HL-60 (cell line): ENCODE results near the gene OR2AG2.

Experiments
- CTCF ChIP-seq: IDR thresholded peaks from one replicate; pipeline ENCODE4 v1.5.1; 2011; ENCODE audit warnings: low read length, control low read depth, inconsistent platforms; ENCODE audit not compliant: insufficient read depth
- POLR2AphosphoS5 ChIP-seq: IDR thresholded peaks from 2 replicates; pipeline ENCODE4 v1.6.1; 2012; ENCODE audit warnings: low read depth
- REST ChIP-seq: IDR thresholded peaks from 2 replicates; pipeline ENCODE4 v1.6.1; 2012; ENCODE audit warnings: low read depth; ENCODE audit not compliant: insufficient replicate concordance

GRCh38 chr11:6757373-6757967 lies 14.3 kb downstream of the OR2AG2 start:
- TF ChIP-seq REST (no peak), CTCF (peak; percentile 35), POLR2AphosphoS5 (no peak)
